ENCODE data around the gene DRGX.

The DRGX gene

DNA sequence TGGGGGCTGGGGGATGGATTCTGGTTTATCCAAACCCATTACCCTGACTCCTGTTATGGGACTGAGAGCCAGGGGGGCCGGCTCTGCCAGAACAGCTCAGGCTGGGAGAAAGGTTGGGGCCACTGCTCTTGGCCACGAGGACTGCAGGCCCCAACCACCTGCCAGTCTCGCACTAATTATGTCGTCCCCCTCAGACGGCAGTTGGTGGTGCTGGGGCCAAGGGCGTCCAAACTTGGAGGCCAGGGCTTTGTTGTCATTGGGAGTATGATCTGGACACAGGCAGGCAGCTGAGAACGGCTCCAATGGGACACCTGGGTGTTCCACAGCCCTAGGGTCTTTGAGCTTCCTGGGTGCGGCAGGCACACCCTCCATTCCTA, 34.7 kb downstream of the DRGX start:
- no peak for DNase-seq

DNA sequence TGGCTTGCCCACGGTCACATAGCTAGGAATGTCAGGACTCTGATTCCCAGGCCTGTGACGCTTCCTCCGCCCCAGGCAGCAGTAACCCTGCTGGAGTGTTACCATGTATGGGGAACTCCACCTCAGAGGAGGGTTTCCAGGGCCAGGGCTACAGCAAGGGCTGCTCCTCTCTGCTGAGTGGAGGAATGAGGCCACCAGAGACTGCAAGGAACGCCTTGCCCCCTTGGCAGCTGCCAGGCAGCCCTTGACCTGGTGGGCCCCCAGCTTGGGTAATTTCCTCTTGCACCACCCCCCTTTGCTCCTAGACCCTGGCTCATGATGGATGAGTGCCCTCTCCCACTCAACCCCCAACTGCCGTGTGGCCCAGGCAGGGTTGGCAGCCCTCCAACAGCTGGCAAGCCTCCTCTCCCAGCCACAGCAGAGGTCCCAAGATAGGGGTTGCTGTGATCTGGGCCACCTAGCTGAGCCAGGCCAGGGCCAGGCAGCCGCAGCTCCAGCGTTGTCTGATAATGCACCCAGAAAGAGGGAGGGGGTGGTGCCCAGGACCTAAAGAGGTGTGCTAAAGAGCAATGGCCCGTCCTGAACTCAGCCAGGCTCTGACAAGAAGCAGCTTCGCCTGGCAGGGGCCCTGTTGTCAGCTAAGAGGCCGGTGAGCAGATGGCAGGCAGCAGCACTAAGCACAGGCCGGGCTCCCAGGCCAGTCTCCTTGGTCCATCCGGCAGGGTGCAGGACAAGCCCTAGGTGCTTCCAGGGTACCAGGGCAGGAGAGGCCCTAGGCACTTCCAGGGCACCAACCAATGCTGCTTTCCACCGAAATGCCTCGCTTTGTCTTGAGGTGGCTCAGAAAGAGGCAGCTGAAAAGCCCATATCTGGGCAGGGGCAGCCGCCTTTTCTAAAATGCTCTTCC, 35.4 kb downstream of the DRGX start:
- DNase-seq: no peak

GRCh38 chr10:49359349-49360270, 36.3 kb downstream of the DRGX start:
- no peak for DNase-seq

DNA sequence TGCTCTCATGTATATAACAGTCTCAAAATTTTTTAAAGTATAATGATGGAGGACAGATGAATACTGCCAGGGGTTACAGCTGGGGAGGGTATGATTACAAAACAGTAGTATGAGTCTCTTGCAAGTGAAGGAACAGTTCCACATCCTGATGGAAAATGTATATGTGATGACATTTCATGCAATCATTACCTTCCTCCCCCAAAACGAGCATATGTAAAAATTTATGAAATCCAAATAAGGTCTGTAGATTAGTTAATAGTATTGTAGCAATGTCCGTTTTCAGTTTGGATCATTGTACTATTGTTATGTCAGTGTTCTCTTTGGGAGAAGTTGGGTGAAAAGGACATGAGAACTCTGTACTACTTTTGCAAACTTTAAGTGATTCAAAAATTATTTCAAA, 38.0 kb downstream of the DRGX start:
- DNase-seq: no peak

DNA sequence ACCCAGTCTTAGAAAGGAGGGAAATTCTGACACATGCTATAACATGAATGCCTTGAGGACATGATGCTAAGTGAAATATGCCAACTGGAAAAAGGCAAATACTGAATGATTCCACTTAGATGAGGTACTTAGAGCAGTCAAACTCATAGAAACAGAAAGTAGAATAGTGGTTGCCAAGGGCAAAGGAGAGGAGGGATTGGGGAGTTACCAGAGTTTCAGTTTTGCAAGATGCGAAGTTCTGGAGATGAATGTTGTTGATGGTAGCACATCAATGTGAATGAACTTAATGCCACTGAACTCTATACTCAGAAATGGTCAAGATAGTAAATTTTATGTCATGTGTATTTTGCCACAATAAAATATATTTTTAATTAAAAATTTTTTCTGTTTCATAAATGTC, 38.9 kb downstream of the DRGX start:
- DNase-seq: no peak

DNA sequence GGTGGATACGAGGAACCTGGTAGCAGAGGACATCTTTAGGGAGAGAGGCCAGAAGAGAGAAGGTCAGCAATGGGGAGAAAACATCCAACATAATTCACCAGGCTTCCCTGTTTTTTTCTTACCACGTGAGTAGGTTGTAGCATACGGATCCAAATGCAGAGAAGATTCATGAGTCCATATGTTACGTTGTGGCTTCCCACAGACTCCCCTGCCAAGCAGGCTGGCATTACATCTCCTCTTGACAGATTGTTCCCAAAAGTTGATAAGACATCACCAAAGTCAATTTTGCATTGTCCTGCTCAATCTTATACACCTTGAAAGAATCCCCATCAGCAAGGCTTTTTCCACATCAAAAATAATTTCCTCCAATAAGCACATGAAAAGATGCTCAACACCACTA, 39.7 kb downstream of the DRGX start:
- DNase-seq: no peak

- no peak for DNase-seq
Observed at GRCh38 chr10:49355221-49355620, 40.7 kb downstream of the DRGX start.

- no peak for DNase-seq
Observed at GRCh38 chr10:49354593-49354992, 41.3 kb downstream of the DRGX start.

- no peak for DNase-seq
Observed at GRCh38 chr10:49353895-49354566, 41.9 kb downstream of the DRGX start.

DNA sequence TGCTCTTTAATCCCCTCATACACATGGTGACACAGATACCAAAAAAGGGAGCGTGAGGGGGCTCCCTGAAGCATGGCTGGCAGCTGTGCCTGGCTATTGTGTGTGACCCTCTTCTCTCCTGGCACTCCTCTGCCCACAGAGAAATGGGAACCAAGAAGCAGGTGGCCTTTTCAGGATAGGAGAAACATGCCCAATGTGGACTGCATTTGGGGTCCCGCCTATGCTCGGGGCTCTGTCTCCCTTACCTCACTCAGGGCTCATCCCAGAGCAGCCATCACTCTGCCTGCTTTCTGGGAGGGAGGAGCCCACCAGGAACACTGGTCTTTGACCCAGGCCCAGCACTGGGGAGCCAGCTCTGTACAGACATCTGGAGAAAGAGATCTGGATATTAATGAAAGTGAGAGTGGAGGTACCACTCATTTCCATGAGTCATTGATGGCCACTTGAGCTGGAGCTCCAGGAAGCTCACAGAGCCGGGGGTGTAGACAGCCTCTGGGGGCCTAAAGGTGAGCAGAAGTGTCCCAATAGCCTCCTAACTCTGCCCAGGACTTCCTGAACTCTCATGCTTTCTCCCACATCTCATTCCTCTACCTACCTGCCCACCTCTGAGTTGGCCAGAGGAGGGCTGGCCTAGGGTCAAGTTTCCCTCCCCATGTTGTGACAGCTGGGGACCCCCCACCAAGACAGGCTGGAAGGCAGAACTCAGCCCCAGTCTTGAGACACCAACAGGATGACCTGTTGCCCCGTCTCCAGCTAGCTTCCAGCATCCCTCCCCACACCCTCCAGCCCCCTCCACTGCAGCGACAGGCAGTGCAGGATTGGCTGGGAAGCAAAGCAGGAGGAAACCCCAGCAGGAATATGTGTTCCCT, 42.6 kb downstream of the DRGX start:
- DNase-seq: no peak

- no peak for DNase-seq
Observed at GRCh38 chr10:49352323-49352722, 43.6 kb downstream of the DRGX start.

- no peak for DNase-seq
Observed at GRCh38 chr10:49351669-49352068, 44.2 kb downstream of the DRGX start.

- no peak for DNase-seq
Observed at GRCh38 chr10:49350846-49351532, 44.9 kb downstream of the DRGX start.

DNA sequence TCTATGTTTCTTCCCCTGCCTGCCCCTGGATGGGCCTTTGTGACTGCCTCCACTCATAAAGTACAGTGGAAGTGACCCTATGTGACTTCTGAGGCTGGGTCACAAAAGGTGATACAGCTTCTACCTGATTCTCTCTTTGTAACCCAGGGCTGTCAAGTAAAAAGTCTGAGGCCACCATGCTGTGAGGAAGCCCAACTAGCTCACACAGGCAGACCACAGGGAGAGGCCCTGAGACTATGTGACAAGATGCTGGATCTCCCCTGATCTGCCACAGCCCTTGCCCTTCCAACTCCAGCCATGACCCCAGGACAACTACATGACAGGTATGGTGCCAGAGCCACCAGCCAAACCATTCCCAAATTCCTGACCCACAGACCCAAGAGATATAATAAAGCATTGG, 45.8 kb downstream of the DRGX start:
- no peak for DNase-seq

DNA sequence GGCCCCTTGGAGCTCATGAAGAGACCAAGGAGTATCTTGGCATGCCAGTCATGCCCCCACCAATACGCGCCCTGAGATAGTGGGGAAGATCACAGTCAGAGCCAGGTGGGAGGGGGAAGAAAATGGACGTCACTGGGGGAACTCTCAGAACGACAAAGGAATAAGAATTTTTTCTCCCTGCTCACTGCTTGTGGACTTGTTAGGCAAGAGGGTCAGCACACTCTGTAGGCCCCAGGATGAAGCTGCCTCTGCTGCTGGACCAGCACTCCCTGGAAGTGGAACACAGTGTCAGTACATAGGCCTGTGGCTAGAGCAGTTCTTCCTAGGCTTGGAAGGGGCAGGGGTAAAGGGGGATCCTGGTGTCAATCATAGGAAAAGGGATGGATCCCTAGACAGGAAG, 46.5 kb downstream of the DRGX start:
- no peak for DNase-seq

DNA sequence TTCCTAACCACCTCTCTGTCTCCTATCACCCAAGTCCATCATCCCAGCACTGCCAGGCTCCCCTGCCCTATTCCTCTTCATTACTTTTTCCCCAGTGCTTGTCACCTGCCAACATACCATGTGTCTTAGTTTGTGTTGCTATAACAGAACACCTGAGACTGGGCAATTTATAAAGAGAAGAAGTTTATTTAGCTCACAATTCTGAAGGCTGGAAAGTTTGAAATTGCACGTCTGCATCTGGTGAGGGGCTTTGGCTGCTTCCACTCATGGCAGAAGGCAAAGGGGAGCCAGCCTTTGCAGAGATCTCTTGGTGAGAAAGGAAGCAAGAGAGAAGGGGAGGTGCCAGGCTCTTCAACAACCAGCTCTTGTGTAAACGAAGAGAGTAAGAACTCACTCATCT, 47.3 kb downstream of the DRGX start:
- no peak for DNase-seq

GRCh38 chr10:49347827-49348226, 48.1 kb downstream of the DRGX start:
- DNase-seq: no peak

DNA sequence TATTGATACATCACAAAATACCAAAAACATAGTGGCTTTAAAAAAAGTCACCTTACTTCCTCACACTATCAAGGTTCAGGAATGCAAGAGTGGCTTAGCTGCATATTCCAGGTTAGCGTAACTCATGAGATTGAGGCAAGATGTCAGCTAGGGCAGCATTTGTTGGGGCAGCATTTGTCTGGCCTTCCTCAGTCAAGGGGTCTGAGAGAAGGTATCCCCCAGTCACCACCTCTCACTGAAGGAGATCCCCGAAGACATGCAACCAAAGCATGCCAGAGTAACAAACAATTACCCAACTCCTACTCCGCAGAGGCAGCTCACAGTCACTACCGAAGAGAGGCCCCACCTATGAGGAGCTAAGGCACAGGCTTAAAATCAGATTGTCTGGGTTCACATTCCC, 48.5 kb downstream of the DRGX start:
- no peak for DNase-seq

DNA sequence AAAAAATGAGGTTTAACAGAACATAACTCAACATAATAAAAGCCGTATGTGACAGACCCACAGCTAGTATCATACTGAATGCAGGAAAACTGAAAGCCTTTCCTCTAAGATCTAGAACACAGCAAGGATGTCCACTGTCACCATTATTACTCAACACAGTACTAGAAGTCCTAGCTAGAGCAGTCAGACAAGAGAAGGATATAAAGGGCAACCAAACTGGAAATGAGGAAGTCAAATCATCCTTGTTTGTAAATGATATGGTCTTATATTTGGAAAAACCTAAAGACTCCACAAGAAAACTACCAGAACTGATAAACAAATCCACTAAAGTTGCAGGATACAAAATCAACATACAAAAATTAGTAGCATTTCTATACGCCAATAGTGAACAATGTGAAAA, 51.0 kb downstream of the DRGX start:
- DNase-seq: no peak

GRCh38 chr10:49338604-49339003, 57.3 kb downstream of the DRGX start:
- no peak for DNase-seq

GRCh38 chr10:49335364-49335972, 60.4 kb downstream of the DRGX start:
- DNase-seq: no peak

All from stimulated activated naive CD4-positive, alpha-beta T cell (primary cell).